Natural killer cell treated with Interleukin-12 subunit alpha and Interleukin-12 subunit beta and Interleukin-15 and Interleukin-18, amount 100 ng/mL, for 72 hours (primary cell): ENCODE measurements around the gene PRDM16. TPM values are rescaled to one million over a fixed set of nuclear protein-coding genes. Genes with fewer than 3 reads are reported as not detected.

ENCODE experiments used
- ATAC-seq, 2 donors: fragments of 150-1000 bp; cut with Tn5 transposase in 1 of 2; sonication (Bioruptor Pico), chemical (Tn5 transposase) in 1 of 2; 2 replicates each; pipeline ENCODE4 v1.10.0; 2021
- DNase-seq: peaks from one replicate; pipeline ENCODE4 v3.0.0; 2022; ENCODE audit warnings: low spot score
- H3K27ac Mint-ChIP-seq, 2 donors: 1 replicate in 1 of 2; 2 replicates in 1 of 2; pipeline ENCODE4 v1.8.0; 2022; ENCODE audit warnings: mixed read lengths in 2 of 2, mild to moderate bottlenecking in 1 of 2, moderate library complexity in 1 of 2
- H3K27me3 Mint-ChIP-seq, 2 donors: 1 replicate in 1 of 2; 2 replicates in 1 of 2; pipeline ENCODE4 v1.8.0; 2022; ENCODE audit warnings: mixed read lengths in 2 of 2
- H3K36me3 Mint-ChIP-seq: one replicate; pipeline ENCODE4 v1.8.0; 2022; ENCODE audit warnings: mixed read lengths
- H3K4me1 Mint-ChIP-seq, 2 donors: 1 replicate in 1 of 2; 2 replicates in 1 of 2; pipeline ENCODE4 v1.8.0; 2022; ENCODE audit warnings: low read depth in 2 of 2, mixed read lengths in 2 of 2, mild to moderate bottlenecking in 1 of 2
- H3K4me3 Mint-ChIP-seq: one replicate; pipeline ENCODE4 v1.8.0; 2022; ENCODE audit warnings: mixed read lengths
- H3K9me3 Mint-ChIP-seq: 2 replicates; pipeline ENCODE4 v1.8.0; 2022; ENCODE audit warnings: mixed read lengths
- total RNA-seq, 2 donors: library from RNA; stranded (reverse); gene quantifications; one replicate each; pipeline ENCODE4 v1.2.3, GENCODE V29; 2022

The PRDM16 gene
- total RNA-seq, 2 donors from 2014 or later = not detected

DNA sequence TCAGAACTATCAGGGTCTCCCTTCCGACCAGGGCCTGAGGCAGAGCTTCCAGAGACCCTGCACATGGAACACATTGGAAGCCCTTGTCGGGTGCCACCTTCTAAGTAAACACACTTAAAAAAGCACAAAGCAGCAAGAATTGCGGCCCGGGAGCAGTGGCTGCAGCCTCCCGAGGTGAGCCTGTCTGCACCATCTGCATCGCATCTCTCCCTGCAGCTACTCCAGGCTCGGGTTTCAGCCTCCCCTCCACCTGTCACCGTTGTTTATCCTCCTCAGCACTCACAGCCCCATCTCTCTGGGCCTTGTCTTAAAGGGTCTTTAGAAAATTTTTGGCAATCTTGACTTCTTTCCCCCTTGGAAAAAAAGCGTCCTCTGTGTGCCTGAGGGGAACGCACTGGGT lies 290.3 kb downstream of the PRDM16 start:
- Mint-ChIP-seq H3K9me3 (no peaks in the 10 kb centered on the region), H3K27me3 (peaks cover 10 to 14% of the 10 kb centered on the region in 2 donors), H3K4me3 (no peak overlapping the region), H3K4me1 (peaks cover 7 to 8% of the 10 kb centered on the region in 2 donors), H3K36me3 (no peaks in the 10 kb centered on the region), H3K27ac (no peak overlapping the region)
- ATAC-seq (no peak), DNase-seq (no peak)

DNA sequence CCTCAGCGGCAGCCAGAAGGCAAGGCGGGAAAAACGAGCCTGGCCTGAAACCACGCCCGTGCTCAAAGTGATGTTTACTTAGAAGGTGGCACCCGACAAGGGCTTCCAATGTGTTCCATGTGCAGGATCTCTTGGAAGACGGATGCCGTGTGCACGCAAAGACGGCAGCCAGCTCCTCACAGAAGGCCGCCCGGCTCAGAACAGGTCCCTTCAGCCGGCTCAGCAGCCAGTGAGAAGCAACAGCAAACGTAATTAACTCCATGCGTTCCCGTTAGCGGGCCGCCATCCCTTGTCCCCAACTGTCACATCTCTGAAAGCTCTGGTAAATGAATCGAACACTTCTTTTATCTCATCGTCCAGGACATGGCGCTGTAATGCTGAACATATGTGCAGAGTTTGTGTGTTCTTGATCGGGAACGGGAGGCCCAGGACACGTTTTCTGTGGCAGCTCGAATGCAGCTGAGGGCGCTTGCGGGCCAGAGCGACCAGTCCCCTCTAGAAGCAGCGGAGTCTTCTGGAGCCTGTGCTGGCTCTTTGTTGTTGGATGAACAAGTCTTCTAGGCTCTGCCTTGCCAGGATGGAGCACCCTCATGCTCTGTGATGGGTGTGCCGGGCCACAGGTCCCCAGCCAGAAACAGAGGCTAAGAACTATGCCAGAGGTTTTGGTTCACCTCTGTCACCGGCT lies 290.9 kb downstream of the PRDM16 start:
- Mint-ChIP-seq H3K27me3 (peaks cover 10 to 14% of the 10 kb centered on the region in 2 donors), H3K4me1 (peaks cover 7 to 8% of the 10 kb centered on the region in 2 donors), H3K9me3 (no peaks in the 10 kb centered on the region)

DNA sequence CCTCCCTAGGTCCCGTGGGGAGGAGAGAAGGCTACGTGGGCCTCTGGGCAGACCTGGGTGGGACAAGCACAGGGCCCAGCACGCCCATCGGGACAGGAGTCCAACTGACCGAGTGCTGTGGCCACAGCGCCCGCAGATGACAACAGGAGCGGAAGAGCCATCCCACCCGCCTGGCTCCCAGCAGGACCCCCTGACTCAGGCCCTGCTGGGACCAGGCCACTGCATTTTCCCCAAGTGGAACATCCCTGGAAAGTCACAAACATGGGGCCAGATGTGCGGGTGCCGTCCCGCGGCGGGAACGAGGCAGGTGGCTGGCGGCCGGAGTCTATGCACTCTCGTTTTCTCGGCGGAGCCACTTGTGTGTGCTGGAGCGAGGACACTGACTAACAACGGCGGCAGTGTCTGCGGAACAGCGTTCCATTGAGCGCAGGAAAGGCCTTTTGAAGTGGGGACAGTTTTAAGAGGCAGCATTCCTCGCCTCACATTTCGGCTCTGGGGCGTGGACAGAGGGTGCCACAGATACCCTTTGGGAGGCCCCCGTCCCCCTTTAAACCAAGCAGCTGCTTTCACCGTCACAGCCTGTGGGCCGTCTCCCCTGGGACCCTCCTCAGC lies 291.7 kb downstream of the PRDM16 start:
- no peaks in the 10 kb centered on the region for H3K9me3 Mint-ChIP-seq

More for the DNA sequence above, 290.9 kb downstream of the PRDM16 start:
- DNase-seq (no peak), ATAC-seq (no peak)
- no peak overlapping the region for H3K4me3 Mint-ChIP-seq
- H3K36me3 Mint-ChIP-seq = no peaks in the 10 kb centered on the region
- no peak overlapping the region for H3K27ac Mint-ChIP-seq

DNA sequence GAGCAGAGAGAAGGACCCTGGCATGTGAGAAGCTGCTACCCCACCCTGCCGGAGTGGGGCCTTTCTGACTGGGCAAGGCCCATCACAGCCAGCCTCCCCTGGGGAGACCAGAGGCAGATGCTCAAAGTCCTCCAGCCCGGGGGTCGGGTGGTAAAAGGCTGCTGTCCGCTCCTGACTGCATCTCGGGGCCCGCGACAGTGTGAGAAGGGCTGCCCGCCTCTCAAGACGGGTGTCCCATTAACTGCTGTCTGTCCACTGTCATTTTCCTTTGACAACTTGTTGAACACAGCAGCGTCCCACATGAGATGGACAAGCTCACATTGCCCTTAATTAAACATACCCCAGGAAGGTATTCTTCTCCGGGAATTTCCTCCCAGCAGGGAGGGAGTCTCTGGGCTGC lies 294.0 kb downstream of the PRDM16 start:
- H3K27ac Mint-ChIP-seq = no peak overlapping the region

More for the DNA sequence above, 291.7 kb downstream of the PRDM16 start:
- ATAC-seq (no peak), DNase-seq (no peak)
- H3K4me3 Mint-ChIP-seq = no peak overlapping the region
- no peak overlapping the region for H3K27ac Mint-ChIP-seq
- H3K27me3 Mint-ChIP-seq = peaks cover 14% of the 10 kb centered on the region in 2 donors
- peaks cover 7 to 8% of the 10 kb centered on the region in 2 donors for H3K4me1 Mint-ChIP-seq
- H3K36me3 Mint-ChIP-seq = no peaks in the 10 kb centered on the region

DNA sequence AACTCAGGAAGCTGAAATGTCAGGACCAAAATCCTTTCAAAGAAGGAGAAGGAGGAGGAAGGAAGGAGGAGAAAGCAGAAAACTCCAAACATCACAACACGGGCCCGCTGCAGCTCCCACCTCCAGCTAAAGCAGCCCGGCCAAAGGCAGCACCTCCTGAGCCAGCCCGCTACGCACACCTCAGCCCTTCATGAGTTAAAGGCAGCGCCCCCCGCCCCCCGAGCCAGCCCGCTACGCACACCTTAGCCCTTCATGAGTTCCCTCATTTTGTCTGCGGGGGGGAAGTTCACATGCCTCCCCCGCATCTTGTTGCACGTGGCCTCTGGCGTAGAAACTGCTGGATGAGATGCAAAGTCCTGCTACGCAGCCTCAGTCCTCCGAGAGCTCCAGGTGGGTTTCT lies 294.8 kb downstream of the PRDM16 start:
- Mint-ChIP-seq H3K36me3 (no peaks in the 10 kb centered on the region), H3K9me3 (no peaks in the 10 kb centered on the region), H3K27ac (no peak overlapping the region), H3K27me3 (peaks cover 23 to 27% of the 10 kb centered on the region in 2 donors), H3K4me1 (peaks cover 5 to 7% of the 10 kb centered on the region in 2 donors), H3K4me3 (no peak overlapping the region)
- no peak for ATAC-seq
- no peak for DNase-seq

More for the DNA sequence above, 294.0 kb downstream of the PRDM16 start:
- Mint-ChIP-seq H3K36me3 (no peaks in the 10 kb centered on the region), H3K4me3 (no peak overlapping the region), H3K4me1 (peaks cover 5 to 7% of the 10 kb centered on the region in 2 donors), H3K9me3 (no peaks in the 10 kb centered on the region), H3K27me3 (peaks cover 20 to 22% of the 10 kb centered on the region in 2 donors)
- no peak for DNase-seq
- no peak for ATAC-seq

DNA sequence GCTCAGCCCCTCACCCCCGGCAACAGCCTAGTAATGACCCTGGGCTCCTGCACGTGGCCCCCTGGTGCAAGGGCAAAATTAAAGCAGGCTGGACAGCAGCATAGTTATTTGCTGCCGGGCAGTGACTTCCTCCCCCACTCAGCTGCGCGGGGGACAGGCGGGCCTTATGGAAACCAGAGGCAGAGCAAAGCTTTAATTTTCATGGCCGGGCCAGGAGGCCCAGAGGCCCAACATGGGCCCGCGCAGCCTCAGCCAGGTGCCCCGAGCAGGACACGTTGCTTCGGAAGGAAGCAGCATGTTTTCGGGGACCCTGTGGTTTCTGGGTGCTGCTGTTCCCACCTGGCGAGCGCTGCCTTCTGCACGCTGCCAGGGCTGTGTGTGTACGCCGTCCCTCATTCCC lies 295.5 kb downstream of the PRDM16 start:
- H3K27ac Mint-ChIP-seq = no peak overlapping the region
- ATAC-seq (peak in 1 of 2 donors; percentile 22), DNase-seq (no peak)
- H3K27me3 Mint-ChIP-seq = peaks cover 25 to 34% of the 10 kb centered on the region in 2 donors
- H3K4me3 Mint-ChIP-seq = no peak overlapping the region
- H3K9me3 Mint-ChIP-seq = no peaks in the 10 kb centered on the region
- H3K36me3 Mint-ChIP-seq = no peaks in the 10 kb centered on the region
- H3K4me1 Mint-ChIP-seq = peaks cover 5 to 7% of the 10 kb centered on the region in 2 donors

DNA sequence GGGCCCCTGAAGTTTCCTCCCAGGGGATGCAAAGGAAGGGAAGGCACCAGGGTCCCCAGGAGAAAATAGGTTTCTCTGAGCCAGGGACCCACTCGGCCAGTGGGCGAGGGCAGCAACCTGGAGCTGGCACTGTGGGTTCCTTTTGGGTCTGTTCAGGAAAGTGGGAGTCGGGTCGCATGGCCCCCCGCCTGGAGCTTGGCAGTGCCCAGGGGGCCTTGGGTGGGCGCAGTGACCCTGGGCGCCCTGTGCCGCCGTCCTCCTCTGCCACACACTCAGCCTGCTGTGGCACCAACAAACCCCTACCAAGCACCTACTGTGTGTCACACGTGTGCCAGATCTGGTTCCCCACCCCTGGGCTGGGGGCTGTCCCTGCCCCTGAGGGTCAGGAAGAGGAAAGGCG lies 296.0 kb downstream of the PRDM16 start:
- ATAC-seq (no peak), DNase-seq (no peak)
- Mint-ChIP-seq H3K4me3 (no peak overlapping the region), H3K36me3 (no peaks in the 10 kb centered on the region), H3K4me1 (peaks cover 7 to 9% of the 10 kb centered on the region in 2 donors), H3K9me3 (no peaks in the 10 kb centered on the region), H3K27me3 (peaks cover 28 to 38% of the 10 kb centered on the region in 2 donors), H3K27ac (no peak overlapping the region)

DNA sequence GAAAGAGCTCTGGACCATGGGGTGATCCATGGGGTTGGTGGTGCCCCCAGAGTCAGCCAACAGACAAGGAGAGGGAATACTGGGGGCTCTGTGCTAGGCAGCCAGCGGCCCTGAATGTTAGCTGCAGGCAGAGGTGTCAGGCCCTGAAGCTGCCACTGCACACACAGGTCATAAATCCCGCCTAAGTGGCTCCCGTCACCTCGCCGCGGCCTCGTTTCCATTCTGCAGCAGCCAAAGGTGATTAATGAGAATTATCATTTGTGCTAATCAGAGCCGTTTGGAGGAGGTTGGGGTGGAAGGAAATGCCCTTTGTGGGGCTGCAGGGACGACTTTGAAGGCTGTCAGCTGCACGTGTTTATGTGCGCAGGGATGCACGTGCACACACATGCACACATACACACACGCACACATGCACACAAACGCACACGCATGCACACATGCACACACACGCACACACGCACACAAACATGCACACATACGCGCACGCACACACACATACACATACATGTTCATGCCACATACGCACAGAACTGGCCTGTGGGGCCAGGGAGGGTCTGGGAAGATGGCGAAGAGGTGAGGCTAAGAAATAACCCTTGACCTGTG lies 296.6 kb downstream of the PRDM16 start:
- peaks cover 13% of the 10 kb centered on the region in 2 donors for H3K4me1 Mint-ChIP-seq
- H3K27ac Mint-ChIP-seq = no peak overlapping the region
- H3K36me3 Mint-ChIP-seq = peaks cover under 1% of the 10 kb centered on the region
- DNase-seq (no peak), ATAC-seq (no peak)
- H3K4me3 Mint-ChIP-seq = no peak overlapping the region
- peaks cover 30 to 44% of the 10 kb centered on the region in 2 donors for H3K27me3 Mint-ChIP-seq
- no peaks in the 10 kb centered on the region for H3K9me3 Mint-ChIP-seq

DNA sequence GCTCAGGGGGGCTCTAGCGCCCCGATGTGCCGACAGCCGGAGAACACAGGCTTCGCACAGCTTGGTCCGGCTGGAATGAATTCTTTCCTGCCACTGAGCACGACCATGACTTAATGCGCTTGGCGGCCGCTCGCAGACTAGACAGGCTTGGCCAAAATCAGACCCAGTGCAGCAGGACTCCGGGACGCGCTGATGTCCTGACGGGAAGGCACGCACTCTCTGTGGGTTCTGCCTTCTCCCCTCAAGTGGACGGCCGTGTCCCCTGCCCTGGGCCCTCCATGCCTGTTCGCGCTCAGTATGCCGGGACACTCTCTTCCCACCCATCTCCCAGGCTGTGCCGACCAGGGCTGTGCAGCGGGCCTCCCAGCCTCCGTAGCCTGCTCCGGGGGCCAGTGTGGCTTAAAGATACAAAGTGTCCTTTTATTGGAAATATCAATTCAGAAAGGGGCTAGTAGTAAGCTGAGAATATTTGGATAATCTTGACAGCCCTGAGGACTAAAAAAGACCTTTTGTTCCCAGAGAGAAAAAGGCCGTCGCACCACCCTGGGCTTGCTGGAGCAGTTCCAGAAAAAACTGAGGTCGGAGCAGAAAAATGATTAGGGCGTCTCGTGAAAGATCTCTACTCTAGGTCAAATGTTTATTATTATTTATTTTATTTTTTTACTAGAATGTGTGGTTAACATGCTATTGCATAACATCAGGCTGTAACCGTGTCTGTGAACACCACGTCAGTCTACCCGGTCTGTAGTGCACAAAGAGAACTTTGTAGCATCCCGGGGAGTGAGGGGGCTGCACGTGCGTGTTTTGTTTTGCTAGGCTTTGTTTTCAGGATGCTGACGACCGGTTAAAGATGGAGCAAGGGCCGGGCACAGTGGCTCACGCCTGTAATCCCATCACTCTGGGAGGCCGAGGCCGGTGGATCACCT lies 297.4 kb downstream of the PRDM16 start:
- no peak overlapping the region for H3K27ac Mint-ChIP-seq
- ATAC-seq (no peak), DNase-seq (no peak)
- H3K9me3 Mint-ChIP-seq = peaks cover 4% of the 10 kb centered on the region
- H3K4me1 Mint-ChIP-seq = peaks cover 18% of the 10 kb centered on the region in 2 donors
- H3K36me3 Mint-ChIP-seq = peaks cover 7% of the 10 kb centered on the region
- no peak overlapping the region for H3K4me3 Mint-ChIP-seq
- H3K27me3 Mint-ChIP-seq = peaks cover 35 to 49% of the 10 kb centered on the region in 2 donors

DNA sequence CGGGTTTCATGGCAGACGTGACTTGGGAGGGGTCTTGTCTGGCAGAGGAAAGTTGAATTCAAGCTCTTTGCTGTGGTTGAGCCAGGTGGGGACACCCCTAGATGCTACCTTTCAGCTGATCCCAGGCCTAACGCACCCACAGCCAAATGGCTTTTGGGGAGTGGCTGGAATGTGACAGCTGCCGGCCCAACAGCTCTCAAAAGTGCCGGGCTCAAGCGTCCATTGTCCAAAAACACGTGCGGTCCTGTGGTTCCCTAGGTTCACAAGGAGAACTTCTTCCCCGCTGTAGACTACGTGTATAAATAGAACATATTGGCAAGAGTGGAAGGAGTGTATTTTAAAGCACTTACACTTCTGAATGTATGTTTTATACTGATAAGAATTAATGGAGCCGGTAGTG lies 298.4 kb downstream of the PRDM16 start:
- H3K27me3 Mint-ChIP-seq = peaks cover 31 to 43% of the 10 kb centered on the region in 2 donors
- H3K36me3 Mint-ChIP-seq = peaks cover 7% of the 10 kb centered on the region
- H3K4me3 Mint-ChIP-seq = no peak overlapping the region
- no peak for ATAC-seq
- no peak for DNase-seq
- peaks cover 4% of the 10 kb centered on the region for H3K9me3 Mint-ChIP-seq
- peaks cover 22% of the 10 kb centered on the region in 2 donors for H3K4me1 Mint-ChIP-seq
- no peak overlapping the region for H3K27ac Mint-ChIP-seq

DNA sequence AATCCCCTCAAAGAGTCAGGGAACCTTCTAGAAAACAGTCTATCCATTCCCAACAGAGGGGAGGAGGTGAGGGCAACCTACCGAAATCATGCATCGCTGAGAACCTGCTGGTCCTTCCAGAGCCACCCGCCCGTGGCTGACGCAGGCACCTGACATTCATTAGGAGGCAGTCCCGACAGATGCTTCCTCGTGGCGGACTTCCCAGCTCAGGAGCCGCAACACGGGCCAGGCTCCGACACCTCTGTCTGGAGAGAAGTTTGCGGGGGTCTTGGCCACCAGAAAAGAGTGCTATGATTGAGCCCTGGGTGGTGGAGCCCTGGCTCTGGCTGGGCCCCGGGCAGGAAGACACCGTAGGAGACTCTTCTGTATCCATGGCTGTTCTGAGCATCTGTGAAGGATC lies 299.1 kb downstream of the PRDM16 start:
- no peak overlapping the region for H3K4me3 Mint-ChIP-seq
- DNase-seq (no peak), ATAC-seq (no peak)
- peaks cover 7% of the 10 kb centered on the region for H3K36me3 Mint-ChIP-seq
- peaks cover 4% of the 10 kb centered on the region for H3K9me3 Mint-ChIP-seq
- H3K4me1 Mint-ChIP-seq = peaks cover 28 to 29% of the 10 kb centered on the region in 2 donors
- H3K27me3 Mint-ChIP-seq = peaks cover 33 to 42% of the 10 kb centered on the region in 2 donors
- no peak overlapping the region for H3K27ac Mint-ChIP-seq

DNA sequence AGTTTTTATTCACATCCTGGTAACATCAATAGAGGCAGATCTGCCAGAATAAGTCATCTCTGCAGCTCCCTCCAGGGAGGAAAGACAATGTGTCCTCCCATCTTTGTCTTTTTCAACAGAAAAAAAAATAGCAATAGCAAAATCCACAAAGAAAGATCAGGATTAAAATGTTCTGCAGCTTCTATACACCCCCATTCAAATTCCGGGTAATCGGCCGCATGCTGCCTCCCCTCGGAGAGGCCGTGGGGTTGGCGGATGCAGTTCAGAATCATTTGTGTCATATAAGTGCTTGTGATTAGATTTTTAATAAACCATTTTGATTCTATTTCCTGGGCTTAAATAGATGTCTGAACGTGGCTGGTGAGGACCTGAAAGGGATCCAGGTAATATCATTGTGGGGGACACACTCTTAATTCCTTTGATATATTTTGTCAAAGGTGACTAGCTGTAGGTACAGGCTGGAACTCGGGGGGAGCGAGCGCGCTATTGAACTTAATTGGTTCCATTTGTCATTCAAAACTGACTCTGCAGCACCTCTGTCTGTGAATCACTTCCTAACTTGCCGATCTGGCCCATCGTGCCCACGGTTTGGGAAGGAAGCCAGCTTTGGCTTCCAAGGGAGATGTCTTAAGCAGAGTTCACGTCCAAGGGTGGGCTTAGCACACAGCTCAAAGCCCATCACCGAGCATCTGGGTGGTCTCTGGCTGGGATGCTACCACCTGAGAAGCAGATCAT lies 299.9 kb downstream of the PRDM16 start:
- no peak for DNase-seq
- peaks cover 7% of the 10 kb centered on the region for H3K36me3 Mint-ChIP-seq
- H3K27ac Mint-ChIP-seq = no peak overlapping the region

More for the DNA sequence above, 299.9 kb downstream of the PRDM16 start:
- no peak for ATAC-seq
- H3K4me3 Mint-ChIP-seq = no peak overlapping the region
- H3K27me3 Mint-ChIP-seq = peaks cover 32 to 42% of the 10 kb centered on the region in 2 donors
- H3K9me3 Mint-ChIP-seq = peaks cover 4% of the 10 kb centered on the region
- H3K4me1 Mint-ChIP-seq = peaks cover 28 to 29% of the 10 kb centered on the region in 2 donors
